OCI-LY7 (cell line): ENCODE data around the gene SASH3. TPM values are rescaled to one million over a fixed set of nuclear protein-coding genes. Genes with fewer than 3 reads are reported as not detected.
A peak's percentile ranks its signal among the peaks of the same experiment; 100 is the strongest.

Experiments
- BruUV-seq: library from RNA; stranded (reverse); fragments of 400-500 nt; replicated peaks from 2 replicates; lab custom pipeline; 2021; lab: Mats Ljungman, UMichigan
- CTCF ChIA-PET: fragments of 300-600 bp; sonication (Branson Sonifier 250); formaldehyde crosslinking; loops from one replicate; lab custom pipeline; 2022; ENCODE audit warnings: antibody characterized with exemption; ENCODE audit not compliant: unreplicated experiment; lab: Charles Lee
- POLR2A ChIA-PET: fragments of 300-600 bp; sonication (Branson Sonifier 250); formaldehyde crosslinking; loops from one replicate; lab custom pipeline; 2022; ENCODE audit warnings: antibody characterized with exemption; lab: Charles Lee
- DNase-seq: peaks from one replicate; pipeline ENCODE4 v3.0.0-alpha.2; 2015; ENCODE audit warnings: low spot score
- H2AFZ ChIP-seq: fragments of 200-600 bp; sonication (generic), shearing (Covaris generic); 2 replicates; pipeline ENCODE4 v1.6.1; 2014; ENCODE audit warnings: mild to moderate bottlenecking, antibody characterized with exemption, low read length, moderate library complexity
- H3K27ac ChIP-seq: fragments of 200-600 bp; sonication (generic); 2 replicates; pipeline ENCODE4 v1.5.1; 2014; ENCODE audit warnings: mixed run types, low read depth, mild to moderate bottlenecking, moderate library complexity, low read length, inconsistent platforms; ENCODE audit not compliant: poor library complexity, severe bottlenecking
- H3K36me3 ChIP-seq: fragments of 200-600 bp; sonication (generic); 2 replicates; pipeline ENCODE4 v1.6.1; 2014; ENCODE audit warnings: mild to moderate bottlenecking, antibody characterized with exemption, low read length, moderate library complexity, mixed read lengths; ENCODE audit not compliant: insufficient read depth
- H3K4me1 ChIP-seq: fragments of 200-600 bp; sonication (generic); 2 replicates; pipeline ENCODE4 v1.5.1; 2014; ENCODE audit warnings: mild to moderate bottlenecking, low read length; ENCODE audit not compliant: insufficient read depth, poor library complexity, severe bottlenecking
- H3K4me2 ChIP-seq: fragments of 200-600 bp; sonication (generic); 2 replicates; pipeline ENCODE4 v1.6.1; 2014; ENCODE audit warnings: mild to moderate bottlenecking, low read length
- H3K4me3 ChIP-seq: fragments of 200-600 bp; sonication (generic); 2 replicates; pipeline ENCODE4 v1.5.1; 2014; ENCODE audit warnings: mild to moderate bottlenecking, low read depth, low read length; ENCODE audit not compliant: poor library complexity, severe bottlenecking
- H3K79me2 ChIP-seq: fragments of 200-600 bp; sonication (generic); 2 replicates; pipeline ENCODE4 v1.6.1; 2016; ENCODE audit warnings: low read depth, mild to moderate bottlenecking, low read length, moderate library complexity, mixed read lengths; ENCODE audit not compliant: insufficient read depth
- H3K9me2 ChIP-seq: fragments of 200-600 bp; sonication (generic); 2 replicates; pipeline ENCODE4 v1.6.1; 2016; ENCODE audit warnings: mild to moderate bottlenecking, low read length, mixed read lengths; ENCODE audit not compliant: insufficient read depth
- H3K9me3 ChIP-seq: fragments of 200-600 bp; sonication (generic); 2 replicates; pipeline ENCODE4 v1.6.1; 2014; ENCODE audit warnings: mild to moderate bottlenecking, mixed run types, low read length, mixed read lengths
- H4K20me1 ChIP-seq: fragments of 200-600 bp; sonication (generic); 2 replicates; pipeline ENCODE4 v1.6.1; 2014; ENCODE audit warnings: mild to moderate bottlenecking, antibody characterized with exemption, low read length, moderate library complexity, mixed read lengths; ENCODE audit not compliant: insufficient read depth
- CTCF ChIP-seq: fragments of 200-600 bp; sonication (generic); conservative IDR thresholded peaks from 2 replicates; pipeline ENCODE4 v1.5.1; 2014; ENCODE audit warnings: mild to moderate bottlenecking, antibody characterized with exemption, low read length, moderate library complexity, mixed read lengths
- EZH2phosphoT487 ChIP-seq: fragments of 200-600 bp; sonication (generic); IDR thresholded peaks from 2 replicates; pipeline ENCODE4 v1.6.1; 2018; ENCODE audit warnings: low read depth, borderline replicate concordance, mild to moderate bottlenecking, mixed run types, antibody characterized with exemption, low read length, moderate library complexity, mixed read lengths
- intact Hi-C: fragments of 100-400 bp; cut with micrococcal nuclease; formaldehyde crosslinking; loops from one replicate; pipeline ENCODE4 v1.10.0; 2022; ENCODE audit not compliant: unreplicated experiment
- total RNA-seq, 2 experiments: library from RNA; depleted of rRNA in 1 of 2; stranded (reverse); fragments of >200 nt in 1 of 2; shearing (Covaris generic) in 1 of 2; gene quantifications; 2 replicates each; pipeline ENCODE4 v1.2.3, GENCODE V29; 2014 to 2022

SASH3 gene
- total RNA-seq, 2 experiments from 2014 or later, result 157 to 194 TPM

DNA sequence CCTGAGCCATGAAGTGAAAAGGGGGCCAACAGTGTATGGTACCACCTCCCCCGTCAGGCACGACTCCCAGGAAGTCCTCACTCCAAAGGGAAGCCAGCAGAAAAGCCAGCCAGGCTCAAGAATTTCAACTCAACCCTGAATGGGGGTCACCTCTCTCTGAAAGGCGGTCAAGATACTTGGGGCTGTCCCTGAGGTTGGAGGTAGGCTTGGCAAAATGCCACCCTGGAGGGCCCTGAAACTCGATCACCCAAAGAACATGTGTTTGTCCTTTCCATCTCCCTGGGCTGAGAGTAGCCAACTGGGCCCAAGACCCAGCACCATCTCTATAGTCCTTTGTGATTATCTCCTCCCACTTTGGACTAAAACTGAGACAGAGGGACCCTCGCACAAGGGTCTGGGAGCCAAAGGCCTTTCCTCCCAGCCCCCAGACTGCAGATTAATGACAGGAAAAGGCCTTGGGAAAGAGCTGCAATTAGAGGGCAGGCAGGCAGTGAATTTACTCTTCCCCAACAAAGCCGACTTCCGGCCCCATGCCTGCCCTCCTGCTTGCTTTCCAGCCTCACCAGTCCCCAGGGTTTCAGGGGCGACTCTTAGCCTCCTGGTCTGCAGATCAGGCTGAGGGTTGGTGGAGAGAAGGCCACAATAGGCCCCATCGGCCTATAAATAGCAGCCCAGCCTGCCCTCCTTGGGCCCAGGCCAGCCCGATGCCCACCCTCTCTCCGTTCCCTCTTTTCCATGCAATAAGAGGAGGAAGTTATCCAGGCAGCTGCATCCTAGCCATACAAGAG, 5.6 kb downstream of the SASH3 start:
- Histone ChIP-seq H3K4me2 (peak overlapping the region; percentile 70), H3K36me3 (peaks cover 88% of the 10 kb centered on the region), H4K20me1 (peaks cover 26% of the 10 kb centered on the region), H3K9me3 (no peaks in the 10 kb centered on the region), H3K4me3 (peak overlapping the region; percentile 62), H3K79me2 (peaks cover 81% of the 10 kb centered on the region), H2AFZ (no peak overlapping the region), H3K9me2 (no peaks in the 10 kb centered on the region), H3K4me1 (peaks cover 51% of the 10 kb centered on the region), H3K27ac (peak overlapping the region; percentile 78)
- no peak for DNase-seq
- ChIA-PET POLR2A (interaction anchor here (0.5 to 6.9 kb wide), 3 partner anchors 11 to 129 kb away, joined by 3 to 126 read pairs (median 10); no protein-coding TSS in a partner anchor), CTCF (no interaction called here)
- no TSS peak for BruUV-seq
- intact Hi-C loops, result loop anchor here (10.0 kb wide), 1 partner anchor 389 kb away; the partner anchor contains the start of gene RAB33A
- no peak for TF ChIP-seq CTCF
- no peak for TF ChIP-seq EZH2phosphoT487

DNA sequence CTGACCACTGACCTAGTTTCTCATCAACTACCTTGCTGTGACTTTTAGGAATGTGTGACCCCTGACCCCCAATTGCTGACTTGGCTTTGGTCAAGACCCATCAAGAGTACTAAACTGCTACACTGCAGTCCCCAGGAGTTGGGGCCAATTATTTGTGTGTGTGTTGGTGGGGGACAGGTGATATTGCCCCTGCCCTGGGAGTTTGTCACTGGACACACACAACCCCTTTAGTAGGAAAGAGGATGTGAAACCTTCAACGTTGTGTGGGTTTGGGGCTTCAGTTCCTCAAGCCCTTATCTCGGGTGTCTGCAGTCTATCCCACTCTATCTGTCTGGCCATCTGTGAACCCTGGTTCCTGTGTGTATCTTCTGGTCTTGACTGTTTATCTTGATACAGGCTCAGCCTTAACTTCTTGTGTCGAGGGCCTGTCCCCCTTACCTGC, 6.5 kb downstream of the SASH3 start:
- H3K79me2 ChIP-seq, result peaks cover 74% of the 10 kb centered on the region
- peaks cover 26% of the 10 kb centered on the region for H4K20me1 ChIP-seq
- H3K9me2 ChIP-seq, result no peaks in the 10 kb centered on the region
- H3K27ac ChIP-seq, result peak overlapping the region; percentile 78
- H3K4me3 ChIP-seq, result peak overlapping the region; percentile 62
- CTCF ChIA-PET, result no interaction called here
- DNase-seq, result peak; percentile 83
- TF ChIP-seq CTCF (no peak), EZH2phosphoT487 (no peak)
- no TSS peak for BruUV-seq
- H3K4me2 ChIP-seq, result peak overlapping the region; percentile 70
- no peaks in the 10 kb centered on the region for H3K9me3 ChIP-seq
- no peak overlapping the region for H2AFZ ChIP-seq
- POLR2A ChIA-PET, result interaction anchor here (1.0 to 1.4 kb wide), 2 partner anchors 13 to 15 kb away, joined by 3 to 6 read pairs; no protein-coding TSS in a partner anchor
- peaks cover 90% of the 10 kb centered on the region for H3K36me3 ChIP-seq
- peaks cover 51% of the 10 kb centered on the region for H3K4me1 ChIP-seq
- intact Hi-C loops, result loop anchor here (10.0 kb wide), 1 partner anchor 389 kb away; the partner anchor contains the start of gene RAB33A
